ENCODE measurements around the gene BRCC3.

GRCh38 chrX:155026727-155027508, 44.4 kb upstream of the BRCC3 start, which contains the start of gene FUNDC2:
- TF ChIP-seq ZNF274 (IDR thresholded peaks at IDR 0.05; ENCODE audit: low read depth, low read length) (no peak), YY1 (IDR thresholded peaks at IDR 0.05; ENCODE audit: insufficient read depth, insufficient read length) (no peak)
